GM18861 (cell line): ENCODE data around the gene CRYAA.

Experiments
- ATAC-seq: cut with Tn5 transposase; IDR thresholded peaks from one replicate; pipeline ENCODE4 v1.9.1; 2021; ENCODE audit not compliant: unreplicated experiment

Gene CRYAA

GRCh38 chr21:43201491-43201890 lies 32.7 kb downstream of the CRYAA start:
- ATAC-seq: no peak

- no peak for ATAC-seq
Measured at GRCh38 chr21:43203591-43203990, 34.8 kb downstream of the CRYAA start.

- no peak for ATAC-seq
Measured at GRCh38 chr21:43204638-43205037, 35.8 kb downstream of the CRYAA start.

- ATAC-seq: no peak
Measured at GRCh38 chr21:43206231-43207042, 37.6 kb downstream of the CRYAA start.

GRCh38 chr21:43207043-43207315 lies 38.2 kb downstream of the CRYAA start:
- ATAC-seq: no peak

- ATAC-seq: no peak
Measured at GRCh38 chr21:43207868-43208267, 39.1 kb downstream of the CRYAA start.

GRCh38 chr21:43208561-43209332 lies 39.9 kb downstream of the CRYAA start:
- no peak for ATAC-seq

GRCh38 chr21:43209575-43210453 lies 41.0 kb downstream of the CRYAA start:
- ATAC-seq: no peak

GRCh38 chr21:43210454-43211071 lies 41.8 kb downstream of the CRYAA start:
- no peak for ATAC-seq

- no peak for ATAC-seq
Measured at GRCh38 chr21:43211072-43211759, 42.4 kb downstream of the CRYAA start.

- no peak for ATAC-seq
Measured at GRCh38 chr21:43211760-43212115, 42.9 kb downstream of the CRYAA start.
